ENCODE data around the gene ARPC2. TPM values are rescaled to one million over a fixed set of nuclear protein-coding genes. Genes with fewer than 3 reads are reported as not detected.

The ARPC2 gene
- total and polyA plus RNA-seq, 2 of the 13 experiments (the other 11 are each of a cell fraction or from before 2014, with no cell fraction given) = 168 to 303 TPM

DNA sequence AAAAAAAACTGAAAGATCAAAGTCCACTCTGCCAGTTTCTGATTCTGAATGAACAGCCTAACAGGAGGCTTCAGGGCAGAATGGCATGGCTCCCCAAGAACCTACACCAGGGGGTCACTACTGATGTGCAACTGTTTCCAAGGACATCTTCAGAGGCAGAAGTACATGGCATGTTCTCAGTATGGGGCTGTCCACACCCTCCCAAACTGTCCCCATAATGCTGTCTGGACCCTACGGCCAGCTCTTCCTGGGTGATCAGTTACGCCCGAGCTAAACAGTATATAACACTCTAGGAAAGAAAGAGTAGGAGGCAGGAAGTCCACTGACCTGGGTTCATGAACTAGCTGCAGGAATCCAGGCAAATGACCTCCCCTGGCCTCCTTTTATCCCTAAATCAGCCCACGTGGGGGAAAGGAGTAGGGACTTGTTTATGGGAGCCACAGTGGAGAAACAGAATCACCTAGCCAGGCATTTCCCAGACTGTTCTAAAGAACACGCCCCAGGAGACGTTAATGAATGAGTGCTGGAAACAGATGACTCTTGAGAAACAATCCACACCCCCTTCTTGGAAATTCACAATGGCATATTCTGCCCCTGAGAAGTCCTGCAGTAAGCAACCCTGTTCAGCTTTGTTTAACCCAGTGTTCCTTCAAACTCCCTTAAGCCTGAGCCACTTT lies 72.8 kb downstream of the ARPC2 start (continued):
- TF ChIP-seq, protein P1, sequence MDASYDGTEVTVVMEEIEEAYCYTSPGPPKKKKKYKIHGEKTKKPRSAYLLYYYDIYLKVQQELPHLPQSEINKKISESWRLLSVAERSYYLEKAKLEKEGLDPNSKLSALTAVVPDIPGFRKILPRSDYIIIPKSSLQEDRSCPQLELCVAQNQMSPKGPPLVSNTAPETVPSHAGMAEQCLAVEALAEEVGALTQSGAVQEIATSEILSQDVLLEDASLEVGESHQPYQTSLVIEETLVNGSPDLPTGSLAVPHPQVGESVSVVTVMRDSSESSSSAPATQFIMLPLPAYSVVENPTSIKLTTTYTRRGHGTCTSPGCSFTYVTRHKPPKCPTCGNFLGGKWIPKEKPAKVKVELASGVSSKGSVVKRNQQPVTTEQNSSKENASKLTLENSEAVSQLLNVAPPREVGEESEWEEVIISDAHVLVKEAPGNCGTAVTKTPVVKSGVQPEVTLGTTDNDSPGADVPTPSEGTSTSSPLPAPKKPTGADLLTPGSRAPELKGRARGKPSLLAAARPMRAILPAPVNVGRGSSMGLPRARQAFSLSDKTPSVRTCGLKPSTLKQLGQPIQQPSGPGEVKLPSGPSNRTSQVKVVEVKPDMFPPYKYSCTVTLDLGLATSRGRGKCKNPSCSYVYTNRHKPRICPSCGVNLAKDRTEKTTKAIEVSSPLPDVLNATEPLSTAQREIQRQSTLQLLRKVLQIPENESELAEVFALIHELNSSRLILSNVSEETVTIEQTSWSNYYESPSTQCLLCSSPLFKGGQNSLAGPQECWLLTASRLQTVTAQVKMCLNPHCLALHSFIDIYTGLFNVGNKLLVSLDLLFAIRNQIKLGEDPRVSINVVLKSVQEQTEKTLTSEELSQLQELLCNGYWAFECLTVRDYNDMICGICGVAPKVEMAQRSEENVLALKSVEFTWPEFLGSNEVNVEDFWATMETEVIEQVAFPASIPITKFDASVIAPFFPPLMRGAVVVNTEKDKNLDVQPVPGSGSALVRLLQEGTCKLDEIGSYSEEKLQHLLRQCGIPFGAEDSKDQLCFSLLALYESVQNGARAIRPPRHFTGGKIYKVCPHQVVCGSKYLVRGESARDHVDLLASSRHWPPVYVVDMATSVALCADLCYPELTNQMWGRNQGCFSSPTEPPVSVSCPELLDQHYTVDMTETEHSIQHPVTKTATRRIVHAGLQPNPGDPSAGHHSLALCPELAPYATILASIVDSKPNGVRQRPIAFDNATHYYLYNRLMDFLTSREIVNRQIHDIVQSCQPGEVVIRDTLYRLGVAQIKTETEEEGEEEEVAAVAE (CRISPR knock-in tag; IDR thresholded peaks at IDR 0.05; ENCODE audit: borderline replicate concordance) = no peak
- TF ChIP-seq KDM6A (CRISPR knock-in tag; IDR thresholded peaks at IDR 0.05; ENCODE audit: low read depth) (0 out of 2 replicates have a peak, but pooled peaks have one; percentile 8), KDM5A (IDR thresholded peaks at IDR 0.05; ENCODE audit: borderline replicate concordance, low read length) (peak; percentile 21; the same call in 1 of the 2 replicates), EHMT2 (IDR thresholded peaks at IDR 0.05; ENCODE audit: borderline replicate concordance, low read depth, low read length) (0 out of 2 replicates have a peak, but pooled peaks have one; percentile 45), MED13 (CRISPR knock-in tag; IDR thresholded peaks at IDR 0.05) (0 out of 2 replicates have a peak, but pooled peaks have one; percentile 28), SETDB1 (CRISPR knock-in tag; IDR thresholded peaks at IDR 0.05; ENCODE audit: borderline replicate concordance) (no peak), GATAD1 (CRISPR knock-in tag; IDR thresholded peaks at IDR 0.05) (no peak), KAT2B (IDR thresholded peaks at IDR 0.05; ENCODE audit: borderline replicate concordance, low read depth, low read length) (no peak), MED1 (CRISPR knock-in tag; IDR thresholded peaks at IDR 0.05) (peak; percentile 78)
- TF ChIP-seq, protein P2, sequence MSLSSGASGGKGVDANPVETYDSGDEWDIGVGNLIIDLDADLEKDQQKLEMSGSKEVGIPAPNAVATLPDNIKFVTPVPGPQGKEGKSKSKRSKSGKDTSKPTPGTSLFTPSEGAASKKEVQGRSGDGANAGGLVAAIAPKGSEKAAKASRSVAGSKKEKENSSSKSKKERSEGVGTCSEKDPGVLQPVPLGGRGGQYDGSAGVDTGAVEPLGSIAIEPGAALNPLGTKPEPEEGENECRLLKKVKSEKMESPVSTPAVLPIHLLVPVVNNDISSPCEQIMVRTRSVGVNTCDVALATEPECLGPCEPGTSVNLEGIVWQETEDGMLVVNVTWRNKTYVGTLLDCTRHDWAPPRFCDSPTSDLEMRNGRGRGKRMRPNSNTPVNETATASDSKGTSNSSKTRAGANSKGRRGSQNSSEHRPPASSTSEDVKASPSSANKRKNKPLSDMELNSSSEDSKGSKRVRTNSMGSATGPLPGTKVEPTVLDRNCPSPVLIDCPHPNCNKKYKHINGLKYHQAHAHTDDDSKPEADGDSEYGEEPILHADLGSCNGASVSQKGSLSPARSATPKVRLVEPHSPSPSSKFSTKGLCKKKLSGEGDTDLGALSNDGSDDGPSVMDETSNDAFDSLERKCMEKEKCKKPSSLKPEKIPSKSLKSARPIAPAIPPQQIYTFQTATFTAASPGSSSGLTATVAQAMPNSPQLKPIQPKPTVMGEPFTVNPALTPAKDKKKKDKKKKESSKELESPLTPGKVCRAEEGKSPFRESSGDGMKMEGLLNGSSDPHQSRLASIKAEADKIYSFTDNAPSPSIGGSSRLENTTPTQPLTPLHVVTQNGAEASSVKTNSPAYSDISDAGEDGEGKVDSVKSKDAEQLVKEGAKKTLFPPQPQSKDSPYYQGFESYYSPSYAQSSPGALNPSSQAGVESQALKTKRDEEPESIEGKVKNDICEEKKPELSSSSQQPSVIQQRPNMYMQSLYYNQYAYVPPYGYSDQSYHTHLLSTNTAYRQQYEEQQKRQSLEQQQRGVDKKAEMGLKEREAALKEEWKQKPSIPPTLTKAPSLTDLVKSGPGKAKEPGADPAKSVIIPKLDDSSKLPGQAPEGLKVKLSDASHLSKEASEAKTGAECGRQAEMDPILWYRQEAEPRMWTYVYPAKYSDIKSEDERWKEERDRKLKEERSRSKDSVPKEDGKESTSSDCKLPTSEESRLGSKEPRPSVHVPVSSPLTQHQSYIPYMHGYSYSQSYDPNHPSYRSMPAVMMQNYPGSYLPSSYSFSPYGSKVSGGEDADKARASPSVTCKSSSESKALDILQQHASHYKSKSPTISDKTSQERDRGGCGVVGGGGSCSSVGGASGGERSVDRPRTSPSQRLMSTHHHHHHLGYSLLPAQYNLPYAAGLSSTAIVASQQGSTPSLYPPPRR (CRISPR knock-in tag; IDR thresholded peaks at IDR 0.05; ENCODE audit: borderline replicate concordance) = peak; percentile 26; the same call in 1 of the 2 replicates
- TF ChIP-seq, protein P3, sequence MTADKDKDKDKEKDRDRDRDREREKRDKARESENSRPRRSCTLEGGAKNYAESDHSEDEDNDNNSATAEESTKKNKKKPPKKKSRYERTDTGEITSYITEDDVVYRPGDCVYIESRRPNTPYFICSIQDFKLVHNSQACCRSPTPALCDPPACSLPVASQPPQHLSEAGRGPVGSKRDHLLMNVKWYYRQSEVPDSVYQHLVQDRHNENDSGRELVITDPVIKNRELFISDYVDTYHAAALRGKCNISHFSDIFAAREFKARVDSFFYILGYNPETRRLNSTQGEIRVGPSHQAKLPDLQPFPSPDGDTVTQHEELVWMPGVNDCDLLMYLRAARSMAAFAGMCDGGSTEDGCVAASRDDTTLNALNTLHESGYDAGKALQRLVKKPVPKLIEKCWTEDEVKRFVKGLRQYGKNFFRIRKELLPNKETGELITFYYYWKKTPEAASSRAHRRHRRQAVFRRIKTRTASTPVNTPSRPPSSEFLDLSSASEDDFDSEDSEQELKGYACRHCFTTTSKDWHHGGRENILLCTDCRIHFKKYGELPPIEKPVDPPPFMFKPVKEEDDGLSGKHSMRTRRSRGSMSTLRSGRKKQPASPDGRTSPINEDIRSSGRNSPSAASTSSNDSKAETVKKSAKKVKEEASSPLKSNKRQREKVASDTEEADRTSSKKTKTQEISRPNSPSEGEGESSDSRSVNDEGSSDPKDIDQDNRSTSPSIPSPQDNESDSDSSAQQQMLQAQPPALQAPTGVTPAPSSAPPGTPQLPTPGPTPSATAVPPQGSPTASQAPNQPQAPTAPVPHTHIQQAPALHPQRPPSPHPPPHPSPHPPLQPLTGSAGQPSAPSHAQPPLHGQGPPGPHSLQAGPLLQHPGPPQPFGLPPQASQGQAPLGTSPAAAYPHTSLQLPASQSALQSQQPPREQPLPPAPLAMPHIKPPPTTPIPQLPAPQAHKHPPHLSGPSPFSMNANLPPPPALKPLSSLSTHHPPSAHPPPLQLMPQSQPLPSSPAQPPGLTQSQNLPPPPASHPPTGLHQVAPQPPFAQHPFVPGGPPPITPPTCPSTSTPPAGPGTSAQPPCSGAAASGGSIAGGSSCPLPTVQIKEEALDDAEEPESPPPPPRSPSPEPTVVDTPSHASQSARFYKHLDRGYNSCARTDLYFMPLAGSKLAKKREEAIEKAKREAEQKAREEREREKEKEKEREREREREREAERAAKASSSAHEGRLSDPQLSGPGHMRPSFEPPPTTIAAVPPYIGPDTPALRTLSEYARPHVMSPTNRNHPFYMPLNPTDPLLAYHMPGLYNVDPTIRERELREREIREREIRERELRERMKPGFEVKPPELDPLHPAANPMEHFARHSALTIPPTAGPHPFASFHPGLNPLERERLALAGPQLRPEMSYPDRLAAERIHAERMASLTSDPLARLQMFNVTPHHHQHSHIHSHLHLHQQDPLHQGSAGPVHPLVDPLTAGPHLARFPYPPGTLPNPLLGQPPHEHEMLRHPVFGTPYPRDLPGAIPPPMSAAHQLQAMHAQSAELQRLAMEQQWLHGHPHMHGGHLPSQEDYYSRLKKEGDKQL (CRISPR knock-in tag; IDR thresholded peaks at IDR 0.05; ENCODE audit: low read depth) = no peak
